Thyroid gland (tissue), 4 donors: ENCODE results near the gene SLC25A21.

Source experiments
- CTCF ChIP-seq, 6 experiments: fragments of 200-600 bp in 3 of 6; fragments of 450-650 bp in 3 of 6; sonication (generic) in 3 of 6; IDR thresholded peaks; one replicate each; pipeline ENCODE4 v1.5.1; 2016 to 2019; ENCODE audit warnings: antibody characterized with exemption in 6 of 6, mild to moderate bottlenecking in 2 of 6, inconsistent platforms in 1 of 6, moderate library complexity in 1 of 6
- POLR2A ChIP-seq, 2 donors: fragments of 450-650 bp; IDR thresholded peaks; one replicate each; pipeline ENCODE4 v1.6.1; 2017; ENCODE audit warnings: antibody characterized with exemption in 2 of 2, mild to moderate bottlenecking in 2 of 2, moderate library complexity in 1 of 2

DNA sequence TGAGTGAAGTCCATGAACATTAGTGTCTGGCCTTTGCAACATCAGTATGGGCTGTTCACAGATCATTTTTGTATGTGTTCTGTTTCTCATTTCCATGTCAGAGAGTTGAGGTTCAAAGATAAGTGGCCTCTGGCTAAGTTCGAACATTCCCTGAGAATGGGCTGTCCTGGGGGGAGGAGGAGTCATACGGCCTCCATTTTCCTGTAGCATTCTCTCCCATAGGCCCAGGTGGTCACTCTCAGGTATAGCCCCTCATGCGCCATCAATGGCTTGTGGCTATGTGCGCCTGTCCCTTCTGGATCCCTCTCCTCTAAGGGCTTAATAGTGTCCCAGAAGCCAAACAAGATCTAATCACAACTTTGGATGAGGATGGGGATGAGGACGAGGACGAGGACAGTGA is 345.8 kb downstream of the SLC25A21 start:
- TF ChIP-seq CTCF (IDR thresholded peaks at IDR 0.05): no peak
- no peak for TF ChIP-seq POLR2A (IDR thresholded peaks at IDR 0.05)
